ENCODE data around the gene NPR2.

GRCh38 chr9:35840881-35841644, 49.7 kb downstream of the NPR2 start:
- TF ChIP-seq FOXP2 (optimal IDR thresholded peaks at IDR 0.05; ENCODE audit: borderline replicate concordance, extremely low read depth, extremely low read length, insufficient read depth) (no peak), TAF1 (IDR thresholded peaks at IDR 0.05; ENCODE audit: borderline replicate concordance, insufficient read depth, low read length) (no peak), POLR2AphosphoS5 (IDR thresholded peaks at IDR 0.05; ENCODE audit: low read depth, low read length) (no peak), SIN3A (IDR thresholded peaks at IDR 0.05; ENCODE audit: borderline replicate concordance, insufficient read depth, low read length) (no peak)

All from PFSK-1 (cell line).